Measurements from ENCODE around the gene SYT2.

Gene SYT2

GRCh38 chr1:202684716-202685115, 25.5 kb downstream of the SYT2 start:
- TF ChIP-seq, protein P1, sequence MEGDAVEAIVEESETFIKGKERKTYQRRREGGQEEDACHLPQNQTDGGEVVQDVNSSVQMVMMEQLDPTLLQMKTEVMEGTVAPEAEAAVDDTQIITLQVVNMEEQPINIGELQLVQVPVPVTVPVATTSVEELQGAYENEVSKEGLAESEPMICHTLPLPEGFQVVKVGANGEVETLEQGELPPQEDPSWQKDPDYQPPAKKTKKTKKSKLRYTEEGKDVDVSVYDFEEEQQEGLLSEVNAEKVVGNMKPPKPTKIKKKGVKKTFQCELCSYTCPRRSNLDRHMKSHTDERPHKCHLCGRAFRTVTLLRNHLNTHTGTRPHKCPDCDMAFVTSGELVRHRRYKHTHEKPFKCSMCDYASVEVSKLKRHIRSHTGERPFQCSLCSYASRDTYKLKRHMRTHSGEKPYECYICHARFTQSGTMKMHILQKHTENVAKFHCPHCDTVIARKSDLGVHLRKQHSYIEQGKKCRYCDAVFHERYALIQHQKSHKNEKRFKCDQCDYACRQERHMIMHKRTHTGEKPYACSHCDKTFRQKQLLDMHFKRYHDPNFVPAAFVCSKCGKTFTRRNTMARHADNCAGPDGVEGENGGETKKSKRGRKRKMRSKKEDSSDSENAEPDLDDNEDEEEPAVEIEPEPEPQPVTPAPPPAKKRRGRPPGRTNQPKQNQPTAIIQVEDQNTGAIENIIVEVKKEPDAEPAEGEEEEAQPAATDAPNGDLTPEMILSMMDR (IDR thresholded peaks at IDR 0.05; ENCODE audit: low read depth, low read length), result no peak
- no peak for DNase-seq (ENCODE audit: extremely low read depth, low read depth)

GRCh38 chr1:202683029-202683428, 27.2 kb downstream of the SYT2 start:
- TF ChIP-seq, protein P1 (IDR thresholded peaks at IDR 0.05; ENCODE audit: low read depth, low read length), result no peak
- no peak for DNase-seq (ENCODE audit: extremely low read depth, low read depth)

DNA sequence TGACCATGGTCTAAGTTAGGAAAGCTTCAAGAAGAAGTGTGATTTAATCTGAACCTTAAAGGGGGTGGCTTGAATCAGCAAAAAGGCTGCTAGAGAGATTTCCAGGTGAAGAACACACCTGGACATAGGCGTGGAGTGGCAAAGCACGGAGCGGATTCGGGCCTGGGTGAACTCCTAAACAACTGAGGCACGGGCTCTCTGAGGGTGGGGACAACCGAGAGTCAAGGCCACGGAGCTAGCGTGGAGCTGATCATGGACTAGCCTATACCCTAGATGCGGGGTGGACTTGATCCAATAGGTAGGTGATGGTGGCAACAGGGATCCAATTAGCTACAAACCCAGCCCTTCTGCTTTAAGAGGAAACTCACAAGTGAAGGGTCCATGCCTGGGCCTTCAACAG, 27.8 kb downstream of the SYT2 start:
- no peak for DNase-seq (ENCODE audit: extremely low read depth, low read depth)
- TF ChIP-seq, protein P1 (IDR thresholded peaks at IDR 0.05; ENCODE audit: low read depth, low read length), result no peak

DNA sequence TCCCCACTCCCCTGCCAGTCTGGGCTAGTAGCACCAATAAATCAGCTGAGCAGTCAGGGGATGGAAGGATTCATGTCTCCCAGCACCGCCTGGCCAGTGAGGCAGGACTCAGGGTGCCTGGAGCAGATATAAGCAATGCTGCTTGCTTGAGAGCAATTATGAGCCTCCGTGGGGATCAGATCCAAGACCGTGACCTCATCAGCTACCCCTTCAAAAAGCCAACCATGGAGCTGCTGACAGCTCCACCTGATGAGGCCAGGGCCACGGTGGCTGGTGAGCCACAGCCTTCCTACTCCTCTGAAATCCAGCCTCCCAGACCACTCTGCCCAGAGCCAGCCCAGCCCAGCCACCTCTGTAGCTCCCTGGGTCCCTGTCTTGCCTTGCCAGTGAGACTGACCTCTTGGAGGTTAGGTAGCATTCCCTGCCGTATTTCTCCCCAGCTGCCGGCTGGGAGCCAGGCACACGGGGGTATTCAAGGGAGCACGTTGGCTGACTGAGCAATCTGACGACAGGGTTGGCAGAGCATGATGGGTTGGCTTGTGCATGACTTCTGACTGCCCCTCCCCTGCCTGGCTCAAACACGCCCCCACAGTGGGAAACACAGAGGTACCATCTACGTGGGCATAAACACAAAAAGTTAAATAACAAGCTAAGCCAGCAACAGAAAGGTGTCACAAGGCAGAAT, 28.4 kb downstream of the SYT2 start:
- no peak for DNase-seq (ENCODE audit: extremely low read depth, low read depth)
- TF ChIP-seq, protein P1 (IDR thresholded peaks at IDR 0.05; ENCODE audit: low read depth, low read length), result no peak

DNA sequence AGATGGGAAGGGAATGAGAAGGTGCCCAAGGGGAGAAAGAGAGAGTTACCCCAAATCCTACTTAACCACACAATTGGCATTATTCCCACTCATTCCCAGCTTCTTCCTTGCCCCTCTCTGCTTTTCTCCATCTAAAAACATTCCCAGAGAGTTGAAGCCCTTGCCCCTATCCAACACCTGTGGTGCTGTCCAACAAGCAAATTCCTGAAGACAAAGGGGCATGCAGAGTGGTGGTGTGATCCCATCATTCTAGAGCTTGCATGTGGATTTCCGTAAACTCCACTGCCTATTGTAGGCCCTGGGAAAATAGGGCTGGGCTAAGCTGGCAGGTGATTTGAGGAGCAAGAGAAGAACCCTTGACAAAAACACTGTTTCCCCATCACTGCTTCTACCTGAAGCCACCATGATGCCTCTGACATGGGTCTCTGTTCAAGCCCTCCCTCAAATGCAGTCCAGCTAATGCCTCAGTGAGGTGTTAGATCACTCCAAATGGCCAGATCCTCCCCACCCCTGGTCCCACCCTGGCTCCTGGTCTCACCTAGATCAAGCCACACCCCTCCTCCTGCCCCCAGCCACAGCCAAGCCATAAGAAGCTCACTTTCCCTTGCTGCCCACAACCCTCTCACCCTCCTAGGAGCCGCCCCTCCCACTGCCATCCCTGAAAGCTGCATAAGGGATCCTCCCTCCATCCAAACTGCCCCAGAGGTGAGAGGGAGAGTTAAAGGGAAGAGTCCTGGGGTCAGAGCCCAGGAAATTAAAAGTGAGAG, 29.5 kb downstream of the SYT2 start:
- no peak for DNase-seq (ENCODE audit: extremely low read depth, low read depth)
- TF ChIP-seq, protein P1 (IDR thresholded peaks at IDR 0.05; ENCODE audit: low read depth, low read length), result no peak

DNA sequence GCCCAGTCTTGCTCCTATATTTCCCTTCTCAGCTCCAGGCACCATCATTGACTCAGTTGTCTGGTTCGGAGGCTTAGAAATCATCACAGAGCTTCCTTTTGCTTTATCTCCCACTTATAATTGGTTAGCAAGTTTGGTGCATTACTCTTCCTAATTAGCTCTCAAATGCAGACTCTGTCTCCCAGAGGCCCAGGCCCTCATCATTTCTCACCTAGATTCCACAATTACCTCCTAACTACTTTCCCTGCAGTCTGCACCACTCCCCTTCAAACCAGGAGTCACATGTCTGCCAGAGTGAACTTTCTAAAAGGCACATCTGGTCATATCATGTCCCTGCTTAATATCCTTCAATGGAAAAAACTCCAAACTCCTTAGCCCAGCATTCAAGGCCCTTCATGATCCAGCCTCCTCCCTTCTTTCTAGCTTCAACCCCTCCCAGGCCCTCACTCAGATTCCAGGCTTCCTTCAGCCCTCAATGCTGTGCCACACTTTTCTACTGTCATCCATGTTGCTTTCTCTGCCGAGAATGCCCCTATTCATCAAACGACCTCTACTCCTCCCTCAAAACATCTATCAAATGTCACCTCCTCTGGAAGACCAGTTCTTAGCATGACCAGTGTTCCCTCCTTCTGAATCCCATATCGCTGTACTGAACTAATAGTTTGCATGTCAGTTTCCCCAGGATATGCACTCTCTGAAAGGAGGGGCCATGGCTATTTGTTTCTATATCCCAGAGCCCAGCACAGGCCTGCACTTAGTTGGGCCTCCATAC, 30.7 kb downstream of the SYT2 start:
- no peak for DNase-seq (ENCODE audit: extremely low read depth, low read depth)
- TF ChIP-seq, protein P1 (IDR thresholded peaks at IDR 0.05; ENCODE audit: low read depth, low read length), result no peak

DNA sequence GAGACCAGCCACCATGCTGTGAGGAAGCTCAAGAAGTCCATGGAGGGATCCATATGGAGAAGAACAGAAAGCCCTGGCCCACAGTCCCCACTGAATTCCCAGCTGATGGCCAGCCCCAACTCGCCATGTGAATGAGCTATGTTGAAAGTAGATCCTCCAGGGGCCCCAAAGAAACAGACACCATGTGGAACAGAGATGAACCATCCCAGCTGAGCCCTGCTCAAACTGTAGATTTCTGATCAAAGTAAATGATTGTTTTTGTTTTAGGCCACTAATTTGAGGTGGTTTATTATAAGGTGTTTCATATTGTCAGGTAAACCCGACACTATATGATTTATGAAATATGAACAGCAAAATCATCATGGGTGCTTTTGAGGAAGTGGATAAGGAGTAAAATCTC, 32.8 kb downstream of the SYT2 start:
- TF ChIP-seq, protein P1 (IDR thresholded peaks at IDR 0.05; ENCODE audit: low read depth, low read length), result no peak
- DNase-seq (ENCODE audit: extremely low read depth, low read depth), result no peak
